ENCODE results near the gene ZFYVE9. TPM values are rescaled to one million over a fixed set of nuclear protein-coding genes. Genes with fewer than 3 reads are reported as not detected.
A peak's percentile ranks its signal among the peaks of the same experiment; 100 is the strongest.
"Not testable (repeated sequence)": the region's sequence is repeated elsewhere in the genome, so short reads cannot be mapped to it uniquely, and the experiment has no call there.

Gene ZFYVE9
- total RNA-seq, 2 experiments from 2014 or later = 4.3 to 4.7 TPM

DNA sequence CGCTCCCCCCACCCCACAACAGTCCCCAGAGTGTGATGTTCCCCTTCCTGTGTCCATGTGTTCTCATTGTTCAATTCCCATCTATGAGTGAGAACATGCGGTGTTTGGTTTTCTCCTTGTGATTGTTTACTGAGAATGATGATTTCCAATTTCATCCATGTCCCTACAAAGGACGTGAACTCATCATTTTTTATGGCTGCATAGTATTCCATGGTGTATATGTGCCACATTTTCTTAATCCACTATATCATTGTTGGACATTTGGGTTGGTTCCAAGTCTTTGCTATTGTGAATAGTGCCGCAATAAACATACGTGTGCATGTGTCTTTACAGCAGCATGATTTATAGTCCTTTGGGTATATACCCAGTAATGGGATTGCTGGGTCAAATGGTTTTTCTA is 29.3 kb downstream of the ZFYVE9 start:
- CTCF ChIA-PET; POLR2A ChIA-PET; DNase-seq; H3K4me3 Mint-ChIP-seq; H3K36me3 Mint-ChIP-seq (ENCODE audit: low read depth); H3K9me3 Mint-ChIP-seq (ENCODE audit: low read depth); H3K27me3 Mint-ChIP-seq; intact Hi-C loops (cut with DNase I, micrococcal nuclease); H3K27ac Mint-ChIP-seq; H3K4me1 Mint-ChIP-seq; ATAC-seq: not testable (repeated sequence)

DNA sequence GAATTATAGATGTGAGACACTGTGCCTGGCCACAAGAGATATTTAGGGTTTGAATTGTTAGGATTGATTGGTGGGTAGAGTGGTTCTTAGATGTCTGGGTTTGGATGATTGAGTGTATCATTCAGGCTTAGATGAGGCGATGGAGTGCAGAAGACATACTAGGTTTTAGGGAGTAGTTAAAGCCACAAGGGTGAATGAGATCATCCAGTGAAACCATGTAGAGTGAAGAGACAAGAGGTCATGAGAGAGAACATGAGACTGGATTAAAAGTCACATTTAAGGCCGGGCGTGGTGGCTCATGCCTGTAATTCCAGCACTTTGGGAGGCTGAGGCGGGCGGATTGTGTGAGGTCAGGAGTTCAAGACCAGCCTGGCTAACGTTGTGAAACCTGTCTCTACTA is 37.2 kb downstream of the ZFYVE9 start:
- Mint-ChIP-seq H3K4me3 (no peak overlapping the region), H3K27ac (no peak overlapping the region), H3K4me1 (peaks cover 2% of the 10 kb centered on the region), H3K36me3 (ENCODE audit: low read depth) (no peaks in the 10 kb centered on the region), H3K27me3 (no peaks in the 10 kb centered on the region), H3K9me3 (ENCODE audit: low read depth) (no peaks in the 10 kb centered on the region)
- ATAC-seq (no peak), DNase-seq (no peak)
- ChIA-PET POLR2A (no interaction called here), CTCF (no interaction called here)
- intact Hi-C loops (cut with DNase I, micrococcal nuclease) = no loop called here

DNA sequence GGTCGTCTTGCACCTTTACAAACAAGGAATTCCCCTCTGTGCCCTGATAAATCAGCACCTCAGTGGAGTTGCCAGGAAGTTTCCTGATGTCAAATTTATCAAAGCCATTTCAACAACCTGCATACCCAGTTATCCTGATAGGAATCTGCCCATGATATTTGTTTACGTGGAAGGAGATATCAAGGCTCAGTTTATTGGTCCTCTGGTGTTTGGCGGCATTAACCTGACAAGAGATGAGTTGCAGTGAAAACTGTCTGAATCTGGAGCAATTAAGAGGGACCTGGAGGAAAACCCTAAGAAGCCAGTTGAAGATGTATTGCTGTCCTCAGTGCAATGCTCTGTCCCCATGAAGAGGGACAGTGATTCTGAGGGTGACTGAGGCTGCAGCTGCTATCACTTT is 38.3 kb downstream of the ZFYVE9 start:
- Mint-ChIP-seq H3K4me3 (no peak overlapping the region), H3K9me3 (ENCODE audit: low read depth) (no peaks in the 10 kb centered on the region), H3K27me3 (no peaks in the 10 kb centered on the region), H3K27ac (no peak overlapping the region), H3K4me1 (peaks cover 2% of the 10 kb centered on the region), H3K36me3 (ENCODE audit: low read depth) (no peaks in the 10 kb centered on the region)
- POLR2A ChIA-PET = no interaction called here
- intact Hi-C loops (cut with DNase I, micrococcal nuclease) = no loop called here
- CTCF ChIA-PET = no interaction called here
- ATAC-seq (no peak), DNase-seq (no peak)

DNA sequence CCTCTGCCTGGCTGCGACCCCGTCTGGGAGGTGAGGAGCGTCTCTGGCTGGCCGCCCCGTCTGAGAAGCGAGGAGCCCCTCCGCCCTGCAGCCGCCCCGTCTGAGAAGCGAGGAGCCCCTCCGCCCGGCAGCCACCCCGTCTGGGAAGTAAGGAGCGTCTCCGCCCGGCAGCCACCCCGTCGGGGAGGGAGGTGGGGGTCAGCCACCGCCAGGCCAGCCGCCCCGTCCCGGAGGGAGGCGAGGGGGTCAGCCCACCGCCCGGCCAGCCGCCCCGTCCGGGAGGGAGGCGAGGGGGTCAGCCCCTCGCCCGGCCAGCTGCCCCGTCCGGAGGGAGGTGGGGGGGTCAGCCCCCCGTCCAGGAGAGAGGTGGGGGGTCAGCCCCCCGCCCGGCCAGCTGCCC is 39.9 kb downstream of the ZFYVE9 start:
- H3K9me3 Mint-ChIP-seq (ENCODE audit: low read depth); DNase-seq; H3K27me3 Mint-ChIP-seq; H3K27ac Mint-ChIP-seq; H3K36me3 Mint-ChIP-seq (ENCODE audit: low read depth); CTCF ChIA-PET; H3K4me3 Mint-ChIP-seq; H3K4me1 Mint-ChIP-seq; ATAC-seq; POLR2A ChIA-PET; intact Hi-C loops (cut with DNase I, micrococcal nuclease): not testable (repeated sequence)

DNA sequence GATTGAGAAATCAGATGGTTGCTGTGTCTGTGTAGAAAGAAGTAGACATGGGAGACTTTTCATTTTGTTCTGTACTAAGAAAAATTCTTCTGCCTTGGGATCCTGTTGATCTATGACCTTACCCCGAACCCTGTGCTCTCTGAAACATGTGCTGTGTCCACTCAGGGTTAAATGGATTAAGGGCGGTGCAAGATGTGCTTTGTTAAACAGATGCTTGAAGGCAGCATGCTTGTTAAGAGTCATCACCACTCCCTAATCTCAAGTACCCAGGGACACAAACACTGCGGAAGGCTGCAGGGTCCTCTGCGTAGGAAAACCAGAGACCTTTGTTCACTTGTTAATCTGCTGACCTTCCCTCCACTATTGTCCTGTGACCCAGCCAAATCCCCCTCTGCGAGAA is 40.4 kb downstream of the ZFYVE9 start:
- intact Hi-C loops (cut with DNase I, micrococcal nuclease); H3K27me3 Mint-ChIP-seq; H3K4me1 Mint-ChIP-seq; H3K4me3 Mint-ChIP-seq; H3K9me3 Mint-ChIP-seq (ENCODE audit: low read depth); H3K36me3 Mint-ChIP-seq (ENCODE audit: low read depth); DNase-seq; H3K27ac Mint-ChIP-seq; POLR2A ChIA-PET; ATAC-seq; CTCF ChIA-PET: not testable (repeated sequence)

DNA sequence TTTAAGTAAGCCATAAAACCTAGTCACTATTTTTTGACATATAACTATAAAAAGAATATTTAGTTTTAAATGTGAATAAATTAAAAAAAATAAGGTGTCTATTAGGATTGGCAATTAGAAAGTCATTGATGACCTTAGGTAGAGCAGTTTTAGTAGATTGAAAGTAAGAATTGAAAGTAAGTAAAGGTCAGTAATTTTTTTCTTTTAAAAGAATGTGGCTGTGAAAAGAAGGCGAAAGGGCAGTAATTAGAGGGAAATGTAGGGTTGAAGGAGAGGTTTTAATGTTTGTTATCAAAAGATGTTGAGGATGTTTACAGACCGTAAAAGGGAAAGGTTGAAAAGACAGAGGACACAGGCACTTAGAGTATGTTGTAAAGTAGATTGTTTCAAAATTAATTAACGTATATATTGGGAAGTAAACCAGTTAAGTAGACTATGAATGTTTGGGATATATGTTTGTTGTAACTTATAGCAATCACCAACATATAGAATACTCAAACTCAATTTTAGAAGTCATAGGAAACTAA is 41.0 kb downstream of the ZFYVE9 start:
- H3K27me3 Mint-ChIP-seq = no peaks in the 10 kb centered on the region
- intact Hi-C loops (cut with DNase I, micrococcal nuclease) = no loop called here
- no peaks in the 10 kb centered on the region for H3K9me3 Mint-ChIP-seq (ENCODE audit: low read depth)
- CTCF ChIA-PET = no interaction called here
- H3K36me3 Mint-ChIP-seq (ENCODE audit: low read depth) = no peaks in the 10 kb centered on the region
- POLR2A ChIA-PET = no interaction called here
- H3K4me1 Mint-ChIP-seq = peaks cover 2% of the 10 kb centered on the region
- no peak overlapping the region for H3K27ac Mint-ChIP-seq
- no peak for ATAC-seq
- DNase-seq = no peak
- H3K4me3 Mint-ChIP-seq = no peak overlapping the region

DNA sequence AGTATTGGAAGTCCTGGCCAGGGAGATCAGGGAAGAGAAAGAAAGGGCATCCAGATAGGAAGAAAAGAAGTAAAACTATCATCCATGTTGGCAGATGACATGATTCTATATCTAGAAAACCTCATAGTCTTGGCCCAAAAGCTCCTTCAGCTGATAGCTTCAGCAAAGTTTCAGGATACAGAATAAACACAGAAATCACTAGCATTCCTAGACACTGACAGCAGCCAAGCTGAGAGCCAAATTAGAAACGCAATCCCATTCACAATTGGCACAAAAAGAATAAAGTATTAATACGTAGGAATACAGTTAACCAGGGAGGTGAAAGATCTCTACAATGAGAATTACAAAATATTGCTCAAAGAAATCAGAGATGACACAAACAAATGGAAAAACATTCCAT is 44.6 kb downstream of the ZFYVE9 start:
- no peak for DNase-seq
- ChIA-PET CTCF (interaction anchor here (0.6 kb wide), 1 partner anchor 855 kb away, joined by 3 read pairs; no protein-coding TSS in a partner anchor), POLR2A (no interaction called here)
- Mint-ChIP-seq H3K36me3 (ENCODE audit: low read depth) (no peaks in the 10 kb centered on the region), H3K4me1 (no peaks in the 10 kb centered on the region), H3K27me3 (no peaks in the 10 kb centered on the region), H3K9me3 (ENCODE audit: low read depth) (no peaks in the 10 kb centered on the region), H3K4me3 (no peak overlapping the region), H3K27ac (no peak overlapping the region)
- intact Hi-C loops (cut with DNase I, micrococcal nuclease) = no loop called here
- no peak for ATAC-seq

DNA sequence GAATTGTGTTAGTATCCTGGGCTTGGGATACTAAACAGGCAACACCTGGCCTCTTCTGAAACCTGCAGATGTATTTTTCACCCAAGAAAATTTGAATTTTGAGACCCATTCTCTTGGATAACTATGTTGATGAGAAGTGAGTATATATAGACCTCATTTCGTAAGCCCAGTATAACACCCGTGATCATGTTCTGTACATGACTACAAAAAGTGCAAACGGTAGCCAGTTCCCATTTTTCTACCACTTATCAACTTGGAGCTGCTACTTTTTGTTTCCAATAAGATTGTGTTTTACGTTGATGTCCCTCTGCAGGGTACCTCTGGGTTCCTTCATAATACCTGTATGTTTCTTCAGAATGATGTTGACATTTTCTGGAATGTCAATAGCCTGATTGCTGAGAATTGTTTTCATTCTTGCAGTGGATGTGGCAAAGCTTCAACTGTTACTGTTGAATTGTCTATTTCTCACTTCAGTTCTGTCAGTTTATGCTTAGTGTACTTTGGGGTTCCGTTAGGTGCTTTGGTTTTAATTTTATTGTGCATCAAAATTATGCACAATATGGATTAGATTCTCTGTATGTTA is 48.1 kb downstream of the ZFYVE9 start:
- Mint-ChIP-seq H3K27ac (no peak overlapping the region), H3K4me3 (no peak overlapping the region), H3K27me3 (no peaks in the 10 kb centered on the region), H3K36me3 (ENCODE audit: low read depth) (no peaks in the 10 kb centered on the region), H3K4me1 (no peaks in the 10 kb centered on the region), H3K9me3 (ENCODE audit: low read depth) (no peaks in the 10 kb centered on the region)
- intact Hi-C loops (cut with DNase I, micrococcal nuclease) = no loop called here
- POLR2A ChIA-PET = no interaction called here
- no peak for ATAC-seq
- CTCF ChIA-PET = interaction anchor here (0.6 to 0.8 kb wide), 2 partner anchors 301 to 378 kb away, joined by 3 to 5 read pairs; no protein-coding TSS in a partner anchor
- DNase-seq = no peak

DNA sequence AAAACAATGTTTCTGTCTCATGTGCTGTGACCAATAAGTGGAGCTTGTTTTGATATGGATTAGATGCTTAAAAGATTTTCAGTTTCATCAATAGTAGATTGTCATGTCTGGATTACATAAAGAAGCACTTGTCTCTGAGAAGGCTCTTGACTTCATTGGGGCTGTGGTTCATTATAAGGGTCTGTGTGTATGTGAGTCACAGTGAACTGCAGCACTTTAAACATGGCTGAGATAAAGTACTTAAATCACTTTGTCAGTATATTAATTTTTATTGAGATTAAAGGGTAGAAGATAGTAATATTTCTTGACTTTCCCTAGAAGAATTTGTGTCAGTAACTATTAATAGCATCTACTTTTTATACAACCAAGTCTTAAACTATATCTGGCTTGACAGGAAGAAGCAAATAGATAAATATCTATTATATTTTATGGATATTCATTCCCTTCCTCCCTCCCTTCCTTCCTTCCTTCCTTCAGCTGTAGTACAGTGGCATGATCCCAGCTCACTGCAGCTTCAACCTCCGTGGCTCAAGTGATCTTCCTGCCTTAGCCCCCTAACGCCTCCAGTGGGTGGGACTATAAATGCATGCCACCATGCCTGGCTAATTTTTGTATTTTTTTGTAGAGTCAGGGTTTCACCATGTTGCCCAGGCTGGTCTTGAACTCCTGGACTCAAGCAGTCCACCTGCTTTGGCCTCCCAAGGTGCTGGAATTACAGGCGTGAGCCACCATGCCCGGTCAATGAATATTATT is 48.8 kb downstream of the ZFYVE9 start:
- DNase-seq (no peak), ATAC-seq (peak; percentile 26)
- H3K36me3 Mint-ChIP-seq (ENCODE audit: low read depth) = no peaks in the 10 kb centered on the region
- CTCF ChIA-PET = interaction anchor here (0.6 to 0.8 kb wide), 2 partner anchors 300 to 377 kb away, joined by 3 to 5 read pairs; no protein-coding TSS in a partner anchor
- intact Hi-C loops (cut with DNase I, micrococcal nuclease) = no loop called here
- no peaks in the 10 kb centered on the region for H3K27me3 Mint-ChIP-seq
- no peak overlapping the region for H3K27ac Mint-ChIP-seq
- no peaks in the 10 kb centered on the region for H3K4me1 Mint-ChIP-seq
- POLR2A ChIA-PET = no interaction called here
- no peak overlapping the region for H3K4me3 Mint-ChIP-seq
- H3K9me3 Mint-ChIP-seq (ENCODE audit: low read depth) = no peaks in the 10 kb centered on the region

DNA sequence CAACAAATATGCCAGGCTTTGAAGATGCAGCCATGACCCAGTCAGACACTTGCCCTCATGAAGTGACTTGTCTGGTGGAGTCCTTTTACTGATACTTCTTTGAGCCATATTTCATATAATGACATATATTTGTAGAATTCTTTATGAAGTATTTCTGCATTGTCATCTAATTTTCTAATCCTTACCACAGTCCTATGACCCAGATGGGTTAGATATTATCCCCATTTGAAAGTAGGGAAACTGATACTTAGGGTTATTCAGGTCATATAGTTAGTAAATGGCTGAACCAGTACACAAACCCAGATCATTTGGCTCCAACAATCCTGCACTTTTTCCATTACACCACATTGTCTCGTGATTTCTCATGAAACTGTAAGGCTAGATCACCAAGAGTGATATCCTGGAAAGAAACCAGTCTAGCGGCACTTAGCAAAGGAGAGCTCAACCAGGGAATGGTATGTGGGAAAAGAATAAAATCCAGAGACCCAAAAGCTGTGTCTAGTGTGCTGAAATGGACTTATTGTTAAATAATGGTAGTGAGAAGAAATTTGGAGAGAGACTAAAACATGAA is 49.6 kb downstream of the ZFYVE9 start:
- Mint-ChIP-seq H3K9me3 (ENCODE audit: low read depth) (no peaks in the 10 kb centered on the region), H3K27me3 (no peaks in the 10 kb centered on the region), H3K4me1 (no peaks in the 10 kb centered on the region), H3K4me3 (no peak overlapping the region), H3K36me3 (ENCODE audit: low read depth) (no peaks in the 10 kb centered on the region), H3K27ac (peak overlapping the region; percentile 29)
- ChIA-PET CTCF (no interaction called here), POLR2A (interaction anchor here (0.6 kb wide), 1 partner anchor 14 kb away, joined by 3 read pairs; no protein-coding TSS in a partner anchor)
- intact Hi-C loops (cut with DNase I, micrococcal nuclease) = no loop called here
- ATAC-seq (no peak), DNase-seq (no peak)

DNA sequence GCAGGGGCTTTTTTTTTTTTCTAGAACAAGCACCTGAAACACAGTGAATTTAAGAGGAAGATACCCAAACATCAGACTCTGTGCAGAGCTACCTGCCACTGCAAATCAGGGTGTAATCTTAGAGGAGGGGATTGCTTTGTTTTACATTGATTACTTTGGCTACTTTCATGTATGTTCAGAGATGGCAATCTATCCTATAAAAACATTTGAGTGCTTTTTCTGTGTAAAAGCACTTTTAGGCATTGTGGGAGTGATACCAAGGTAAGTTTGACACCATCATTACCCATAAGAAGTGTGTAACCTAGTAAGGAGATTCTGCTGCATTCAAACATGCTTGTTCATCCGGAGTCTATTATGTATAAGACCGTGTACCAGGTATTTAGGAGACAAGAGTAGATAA is 50.1 kb downstream of the ZFYVE9 start:
- ChIA-PET CTCF (no interaction called here), POLR2A (interaction anchor here (0.6 kb wide), 1 partner anchor 14 kb away, joined by 3 read pairs; no protein-coding TSS in a partner anchor)
- H3K9me3 Mint-ChIP-seq (ENCODE audit: low read depth) = no peaks in the 10 kb centered on the region
- ATAC-seq (no peak), DNase-seq (no peak)
- H3K27ac Mint-ChIP-seq = no peak overlapping the region
- H3K27me3 Mint-ChIP-seq = no peaks in the 10 kb centered on the region
- H3K4me3 Mint-ChIP-seq = no peak overlapping the region
- intact Hi-C loops (cut with DNase I, micrococcal nuclease) = no loop called here
- H3K36me3 Mint-ChIP-seq (ENCODE audit: low read depth) = no peaks in the 10 kb centered on the region
- H3K4me1 Mint-ChIP-seq = no peaks in the 10 kb centered on the region

DNA sequence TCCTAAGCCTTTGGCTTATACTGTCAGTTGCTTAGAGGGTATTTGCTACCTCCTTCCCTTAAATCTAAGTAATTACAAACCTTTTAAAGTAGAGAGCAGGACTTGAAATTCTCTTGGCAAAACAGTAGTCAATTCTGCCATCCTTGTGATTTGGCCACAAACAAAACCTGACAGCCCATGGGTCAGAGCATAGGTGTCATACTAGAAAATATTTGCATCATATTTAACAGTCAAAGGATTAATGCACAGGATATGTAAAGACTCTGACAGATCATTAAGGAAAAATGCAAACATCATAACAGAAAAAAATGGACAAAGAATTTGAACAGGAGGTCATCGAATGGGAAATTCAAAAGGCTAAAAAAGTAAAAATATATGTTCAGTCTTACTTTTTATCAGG is 50.5 kb downstream of the ZFYVE9 start:
- ATAC-seq (no peak), DNase-seq (no peak)
- Mint-ChIP-seq H3K4me3 (no peak overlapping the region), H3K9me3 (ENCODE audit: low read depth) (no peaks in the 10 kb centered on the region), H3K4me1 (no peaks in the 10 kb centered on the region), H3K27ac (no peak overlapping the region), H3K27me3 (no peaks in the 10 kb centered on the region), H3K36me3 (ENCODE audit: low read depth) (no peaks in the 10 kb centered on the region)
- POLR2A ChIA-PET = no interaction called here
- CTCF ChIA-PET = no interaction called here
- intact Hi-C loops (cut with DNase I, micrococcal nuclease) = no loop called here
